Measurements from ENCODE around the gene P2RY14. TPM values are rescaled to one million over a fixed set of nuclear protein-coding genes. Genes with fewer than 3 reads are reported as not detected.

Gene P2RY14
- total RNA-seq, 1 experiment from 2014 or later = not detected

DNA sequence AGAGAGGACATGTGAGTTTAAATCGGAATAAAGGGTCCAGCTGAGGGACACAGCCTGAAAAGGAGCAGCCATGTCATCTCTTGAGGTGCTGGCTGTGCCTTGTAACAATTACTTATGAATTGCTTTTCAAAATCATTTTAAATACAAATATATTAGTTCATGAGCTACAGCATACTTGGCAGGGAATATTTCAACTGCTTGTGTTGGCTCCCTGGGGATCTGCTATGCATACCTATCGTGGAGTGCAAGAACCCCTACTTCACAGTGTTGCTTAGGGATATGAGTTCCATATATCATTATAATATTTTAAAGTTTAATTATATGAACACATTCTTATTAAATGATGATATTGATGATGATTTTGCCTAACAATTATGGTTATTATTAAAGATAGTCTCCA, 19.1 kb upstream of the P2RY14 start:
- H3K36me3 ChIP-seq (ENCODE audit: low read depth) = peaks cover 7% of the 10 kb centered on the region; the same call in 1 of the 2 replicates
- H3K9me3 ChIP-seq (ENCODE audit: insufficient read depth, low read depth) = no peaks in the 10 kb centered on the region
- ChIA-PET CTCF (no interaction called here), POLR2A (ENCODE audit: unreplicated experiment) (no interaction called here)
- no peak for TF ChIP-seq EZH2 (IDR thresholded peaks at IDR 0.05; ENCODE audit: low read depth)
- TF ChIP-seq, protein P1, sequence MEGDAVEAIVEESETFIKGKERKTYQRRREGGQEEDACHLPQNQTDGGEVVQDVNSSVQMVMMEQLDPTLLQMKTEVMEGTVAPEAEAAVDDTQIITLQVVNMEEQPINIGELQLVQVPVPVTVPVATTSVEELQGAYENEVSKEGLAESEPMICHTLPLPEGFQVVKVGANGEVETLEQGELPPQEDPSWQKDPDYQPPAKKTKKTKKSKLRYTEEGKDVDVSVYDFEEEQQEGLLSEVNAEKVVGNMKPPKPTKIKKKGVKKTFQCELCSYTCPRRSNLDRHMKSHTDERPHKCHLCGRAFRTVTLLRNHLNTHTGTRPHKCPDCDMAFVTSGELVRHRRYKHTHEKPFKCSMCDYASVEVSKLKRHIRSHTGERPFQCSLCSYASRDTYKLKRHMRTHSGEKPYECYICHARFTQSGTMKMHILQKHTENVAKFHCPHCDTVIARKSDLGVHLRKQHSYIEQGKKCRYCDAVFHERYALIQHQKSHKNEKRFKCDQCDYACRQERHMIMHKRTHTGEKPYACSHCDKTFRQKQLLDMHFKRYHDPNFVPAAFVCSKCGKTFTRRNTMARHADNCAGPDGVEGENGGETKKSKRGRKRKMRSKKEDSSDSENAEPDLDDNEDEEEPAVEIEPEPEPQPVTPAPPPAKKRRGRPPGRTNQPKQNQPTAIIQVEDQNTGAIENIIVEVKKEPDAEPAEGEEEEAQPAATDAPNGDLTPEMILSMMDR (conservative IDR thresholded peaks at IDR 0.05) = no peak
- H3K4me1 ChIP-seq (replicated peaks; ENCODE audit: insufficient read depth) = peaks cover 13% of the 10 kb centered on the region
- BruUV-seq (replicated peaks) = no TSS peak
- H3F3A ChIP-seq (ENCODE audit: insufficient read depth, low read depth) = no peaks in the 10 kb centered on the region
- intact Hi-C loops (cut with micrococcal nuclease; ENCODE audit: unreplicated experiment) = loop anchor here (10.0 kb wide), 2 partner anchors 167 to 1167 kb away; partner anchors contain the start of gene IGSF10
- no peaks in the 10 kb centered on the region for H4K20me1 ChIP-seq (ENCODE audit: insufficient read depth)
- no peak overlapping the region for H3K4me2 ChIP-seq
- H3K27me3 ChIP-seq (ENCODE audit: insufficient read depth, low read depth) = no peaks in the 10 kb centered on the region
- no peak for DNase-seq
- no peaks in the 10 kb centered on the region for H3K9me2 ChIP-seq (ENCODE audit: insufficient read depth)
- H3K4me3 ChIP-seq = no peak overlapping the region
- H3K79me2 ChIP-seq (ENCODE audit: low read depth) = no peaks in the 10 kb centered on the region
- H3K27ac ChIP-seq = no peak overlapping the region
- no peak overlapping the region for H2AFZ ChIP-seq

DNA sequence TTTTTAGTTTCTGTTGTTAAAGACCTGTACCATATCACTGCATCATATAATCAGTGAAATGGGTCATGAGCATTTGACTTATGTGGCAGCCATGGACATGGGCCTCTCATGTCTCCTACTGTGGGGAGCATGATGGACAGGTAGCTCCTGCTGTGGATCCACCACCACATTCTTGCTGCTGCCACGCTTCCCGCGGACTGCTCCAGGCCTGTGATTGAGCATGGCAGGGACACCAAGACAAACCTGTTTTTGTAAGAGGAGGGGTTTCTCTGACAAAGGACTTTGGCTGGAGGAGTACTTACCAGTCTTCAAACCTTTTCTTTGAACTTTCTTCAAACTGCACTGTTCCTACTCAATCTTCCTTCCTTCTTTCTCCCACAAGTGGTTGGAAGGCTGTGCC, 17.9 kb upstream of the P2RY14 start:
- Histone ChIP-seq H3K4me2 (no peak overlapping the region), H3K9me2 (ENCODE audit: insufficient read depth) (no peaks in the 10 kb centered on the region), H3K27me3 (ENCODE audit: insufficient read depth, low read depth) (no peaks in the 10 kb centered on the region), H3K4me1 (replicated peaks; ENCODE audit: insufficient read depth) (peaks cover 2% of the 10 kb centered on the region; the same call in 1 of the 2 replicates), H2AFZ (no peak overlapping the region), H3K4me3 (no peak overlapping the region), H4K20me1 (ENCODE audit: insufficient read depth) (no peaks in the 10 kb centered on the region), H3K27ac (no peak overlapping the region), H3K36me3 (ENCODE audit: low read depth) (peaks cover 7% of the 10 kb centered on the region; the same call in 1 of the 2 replicates), H3K79me2 (ENCODE audit: low read depth) (no peaks in the 10 kb centered on the region), H3F3A (ENCODE audit: insufficient read depth, low read depth) (no peaks in the 10 kb centered on the region), H3K9me3 (ENCODE audit: insufficient read depth, low read depth) (no peaks in the 10 kb centered on the region)
- intact Hi-C loops (cut with micrococcal nuclease; ENCODE audit: unreplicated experiment) = loop anchor here (10.0 kb wide), 2 partner anchors 169 to 1169 kb away; partner anchors contain the start of gene IGSF10
- TF ChIP-seq, protein P1 (conservative IDR thresholded peaks at IDR 0.05) = no peak
- no TSS peak for BruUV-seq (replicated peaks)
- no peak for DNase-seq
- POLR2A ChIA-PET (ENCODE audit: unreplicated experiment) = no interaction called here
- CTCF ChIA-PET = interaction anchor here (0.6 kb wide), 1 partner anchor 103 kb away, joined by 4 read pairs; no protein-coding TSS in a partner anchor

DNA sequence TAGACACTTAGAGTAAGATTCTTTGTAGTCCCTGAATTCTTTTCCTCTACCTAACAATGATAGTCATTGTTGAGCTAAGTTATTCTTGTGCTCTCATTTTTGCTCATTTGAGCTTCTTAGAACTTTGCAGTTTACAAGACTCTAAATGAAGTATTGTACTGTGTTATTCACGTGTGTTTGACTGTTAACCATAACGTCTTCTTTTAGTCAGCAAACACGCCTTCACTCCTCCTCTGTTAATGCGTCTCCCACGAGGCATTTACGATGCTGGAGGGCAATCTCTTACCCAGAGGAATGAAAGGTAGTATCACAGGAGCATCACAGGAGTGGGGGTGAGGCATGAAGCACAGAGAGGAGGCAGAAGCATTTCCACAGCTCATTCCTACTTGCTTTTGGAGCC, 14.8 kb upstream of the P2RY14 start:
- Histone ChIP-seq H3K27ac (no peak overlapping the region), H3K27me3 (ENCODE audit: insufficient read depth, low read depth) (no peaks in the 10 kb centered on the region), H3K4me1 (replicated peaks; ENCODE audit: insufficient read depth) (no peaks in the 10 kb centered on the region), H2AFZ (no peak overlapping the region), H3K9me3 (ENCODE audit: insufficient read depth, low read depth) (no peaks in the 10 kb centered on the region), H4K20me1 (ENCODE audit: insufficient read depth) (no peaks in the 10 kb centered on the region), H3K4me3 (no peak overlapping the region), H3K9me2 (ENCODE audit: insufficient read depth) (no peaks in the 10 kb centered on the region), H3K4me2 (no peak overlapping the region), H3K36me3 (ENCODE audit: low read depth) (no peaks in the 10 kb centered on the region), H3F3A (ENCODE audit: insufficient read depth, low read depth) (no peaks in the 10 kb centered on the region), H3K79me2 (ENCODE audit: low read depth) (no peaks in the 10 kb centered on the region)
- CTCF ChIA-PET = interaction anchor here (2.1 kb wide), 1 partner anchor 33 kb away, joined by 10 read pairs; no protein-coding TSS in a partner anchor
- BruUV-seq (replicated peaks) = no TSS peak
- intact Hi-C loops (cut with micrococcal nuclease; ENCODE audit: unreplicated experiment) = loop anchor here (10.0 kb wide), 2 partner anchors 172 to 1172 kb away; partner anchors contain the start of gene IGSF10
- no peak for TF ChIP-seq EZH2 (IDR thresholded peaks at IDR 0.05; ENCODE audit: low read depth)
- TF ChIP-seq, protein P1 (conservative IDR thresholded peaks at IDR 0.05) = no peak
- DNase-seq = no peak
- POLR2A ChIA-PET (ENCODE audit: unreplicated experiment) = no interaction called here

Data from PC-9 (cell line).